Tibial nerve (tissue), 4 donors: Measurements from ENCODE around the gene CEBPA. TPM values are rescaled to one million over a fixed set of nuclear protein-coding genes. Genes with fewer than 3 reads are reported as not detected.

Source experiments
- DNase-seq, 2 donors: peaks; one replicate each; pipeline ENCODE4 v3.0.0-alpha.2; 2019; ENCODE audit warnings: low spot score in 2 of 2
- H3K27ac ChIP-seq, 4 donors: fragments of 200-600 bp; sonication (generic) in 3 of 4; one replicate each; pipeline ENCODE4 v1.5.1; 2017 to 2019; ENCODE audit warnings: mild to moderate bottlenecking in 1 of 4
- H3K27me3 ChIP-seq, 2 donors: fragments of 200-600 bp; sonication (generic) in 1 of 2; one replicate each; pipeline versions ENCODE4 v1.5.1 to v1.6.0; 2017 to 2019
- H3K36me3 ChIP-seq, 3 donors: fragments of 200-600 bp; sonication (generic); one replicate each; pipeline ENCODE4 v1.5.1; 2018 to 2019
- H3K4me1 ChIP-seq, 4 donors: fragments of 200-600 bp; sonication (generic) in 3 of 4; one replicate each; pipeline ENCODE4 v1.5.1; 2017 to 2019
- H3K4me3 ChIP-seq, 4 donors: fragments of 200-600 bp; sonication (generic) in 3 of 4; one replicate each; pipeline ENCODE4 v1.5.1; 2017 to 2019; ENCODE audit warnings: mild to moderate bottlenecking in 1 of 4, moderate library complexity in 1 of 4
- H3K9me3 ChIP-seq, 4 donors: fragments of 200-600 bp; sonication (generic) in 3 of 4; one replicate each; pipeline ENCODE4 v1.5.1; 2017 to 2019
- EP300 ChIP-seq, 2 donors: sonication (generic); formaldehyde crosslinking; IDR thresholded peaks; one replicate each; pipeline ENCODE4 v1.6.1; 2017; ENCODE audit warnings: antibody characterized with exemption in 2 of 2, mild to moderate bottlenecking in 1 of 2
- POLR2A ChIP-seq, 2 donors: fragments of 450-650 bp; IDR thresholded peaks; one replicate each; pipeline ENCODE4 v1.6.1; 2017; ENCODE audit warnings: antibody characterized with exemption in 2 of 2, mild to moderate bottlenecking in 2 of 2, moderate library complexity in 2 of 2
- WGBS, 2 donors: methylation state at CpG; one replicate each; pipeline ENCODE4 v1.1.5; 2018; 5-methylcytosine and 5-hydroxymethylcytosine counted together
- total RNA-seq, 4 donors: library from RNA; depleted of rRNA; stranded (reverse); fragments of >200 nt; gene quantifications; one replicate each; pipeline ENCODE4 v1.1.0, GENCODE V29; 2016
- TF ChIP-seq, protein P1 (sequence below), 5 experiments: fragments of 200-600 bp in 3 of 5; fragments of 450-650 bp in 2 of 5; sonication (generic) in 3 of 5; IDR thresholded peaks; one replicate each; pipeline ENCODE4 v1.5.1; 2016 to 2019; ENCODE audit warnings: antibody characterized with exemption in 5 of 5, mild to moderate bottlenecking in 3 of 5, moderate library complexity in 2 of 5

CEBPA gene
- total RNA-seq, 4 donors from 2014 or later: 33.9 to 204 (median 65.4) TPM

GRCh38 chr19:33333642-33334041 lies 31.3 kb upstream of the CEBPA start:
- TF ChIP-seq, protein P1, sequence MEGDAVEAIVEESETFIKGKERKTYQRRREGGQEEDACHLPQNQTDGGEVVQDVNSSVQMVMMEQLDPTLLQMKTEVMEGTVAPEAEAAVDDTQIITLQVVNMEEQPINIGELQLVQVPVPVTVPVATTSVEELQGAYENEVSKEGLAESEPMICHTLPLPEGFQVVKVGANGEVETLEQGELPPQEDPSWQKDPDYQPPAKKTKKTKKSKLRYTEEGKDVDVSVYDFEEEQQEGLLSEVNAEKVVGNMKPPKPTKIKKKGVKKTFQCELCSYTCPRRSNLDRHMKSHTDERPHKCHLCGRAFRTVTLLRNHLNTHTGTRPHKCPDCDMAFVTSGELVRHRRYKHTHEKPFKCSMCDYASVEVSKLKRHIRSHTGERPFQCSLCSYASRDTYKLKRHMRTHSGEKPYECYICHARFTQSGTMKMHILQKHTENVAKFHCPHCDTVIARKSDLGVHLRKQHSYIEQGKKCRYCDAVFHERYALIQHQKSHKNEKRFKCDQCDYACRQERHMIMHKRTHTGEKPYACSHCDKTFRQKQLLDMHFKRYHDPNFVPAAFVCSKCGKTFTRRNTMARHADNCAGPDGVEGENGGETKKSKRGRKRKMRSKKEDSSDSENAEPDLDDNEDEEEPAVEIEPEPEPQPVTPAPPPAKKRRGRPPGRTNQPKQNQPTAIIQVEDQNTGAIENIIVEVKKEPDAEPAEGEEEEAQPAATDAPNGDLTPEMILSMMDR (IDR thresholded peaks at IDR 0.05): no peak
- TF ChIP-seq EP300 (IDR thresholded peaks at IDR 0.05): no peak
- no peak for TF ChIP-seq POLR2A (IDR thresholded peaks at IDR 0.05)
- H3K27me3 ChIP-seq: no peaks in the 10 kb centered on the region
- no peak overlapping the region for H3K4me3 ChIP-seq
- no peak for DNase-seq
- no peak overlapping the region for H3K27ac ChIP-seq
- 62 to 77% methylated on average over 3 of the region's 3 CpGs for WGBS, 2 donors
- no peaks in the 10 kb centered on the region for H3K4me1 ChIP-seq
- H3K9me3 ChIP-seq: no peaks in the 10 kb centered on the region
- H3K36me3 ChIP-seq: no peaks in the 10 kb centered on the region

- no peak for DNase-seq
- no peaks in the 10 kb centered on the region for H3K4me1 ChIP-seq
- H3K36me3 ChIP-seq: no peaks in the 10 kb centered on the region
- no peak overlapping the region for H3K4me3 ChIP-seq
- H3K27ac ChIP-seq: no peak overlapping the region
- H3K27me3 ChIP-seq: no peaks in the 10 kb centered on the region
- TF ChIP-seq EP300 (IDR thresholded peaks at IDR 0.05) (no peak), POLR2A (IDR thresholded peaks at IDR 0.05) (no peak)
- TF ChIP-seq, protein P1 (IDR thresholded peaks at IDR 0.05): no peak
- 91 to 95% methylated on average over 4 of the region's 4 CpGs for WGBS, 2 donors
- H3K9me3 ChIP-seq: no peaks in the 10 kb centered on the region
Measured at GRCh38 chr19:33333151-33333550, 30.8 kb upstream of the CEBPA start.

- TF ChIP-seq EP300 (IDR thresholded peaks at IDR 0.05): peak in 1 of 2 donors; percentile 36
- no peak for TF ChIP-seq POLR2A (IDR thresholded peaks at IDR 0.05)
- no peaks in the 10 kb centered on the region for H3K4me1 ChIP-seq
Measured at GRCh38 chr19:33332248-33332647, 29.9 kb upstream of the CEBPA start.

DNA sequence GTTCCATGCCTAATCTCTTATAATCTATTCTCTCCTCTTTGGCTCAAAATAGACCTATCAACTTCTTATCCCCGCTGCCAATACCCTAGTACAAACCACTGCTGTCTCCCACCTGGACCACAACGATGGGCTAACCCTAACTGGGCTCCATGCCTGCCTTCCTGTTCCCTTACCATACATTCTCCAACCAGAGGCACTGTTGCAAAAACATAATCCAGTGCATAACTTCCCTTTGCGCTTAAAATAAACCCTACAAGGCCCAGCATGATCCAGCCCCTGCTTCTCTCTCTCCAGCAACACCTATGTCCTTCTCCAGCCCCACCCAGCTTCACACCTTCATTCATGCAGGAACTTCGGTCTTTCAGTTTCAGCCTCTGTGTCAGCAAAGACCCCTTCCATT lies 27.4 kb upstream of the CEBPA start:
- no peak for DNase-seq
- 71 to 80% methylated on average over 4 of the region's 4 CpGs for WGBS, 2 donors
- no peak for TF ChIP-seq POLR2A (IDR thresholded peaks at IDR 0.05)
- TF ChIP-seq, protein P1 (IDR thresholded peaks at IDR 0.05): no peak
- no peaks in the 10 kb centered on the region for H3K36me3 ChIP-seq
- H3K27ac ChIP-seq: no peak overlapping the region
- no peaks in the 10 kb centered on the region for H3K4me1 ChIP-seq
- H3K4me3 ChIP-seq: no peak overlapping the region
- no peaks in the 10 kb centered on the region for H3K27me3 ChIP-seq
- H3K9me3 ChIP-seq: peaks cover 0 to 10% (median 0%) of the 10 kb centered on the region in 4 donors

More at GRCh38 chr19:33332248-33332647, 29.9 kb upstream of the CEBPA start:
- Histone ChIP-seq H3K9me3 (no peaks in the 10 kb centered on the region), H3K36me3 (no peaks in the 10 kb centered on the region), H3K4me3 (no peak overlapping the region), H3K27me3 (no peaks in the 10 kb centered on the region), H3K27ac (no peak overlapping the region)
- 77 to 84% methylated on average over 5 of the region's 5 CpGs for WGBS, 2 donors
- peak in 1 of 2 donors; percentile 19 for DNase-seq

DNA sequence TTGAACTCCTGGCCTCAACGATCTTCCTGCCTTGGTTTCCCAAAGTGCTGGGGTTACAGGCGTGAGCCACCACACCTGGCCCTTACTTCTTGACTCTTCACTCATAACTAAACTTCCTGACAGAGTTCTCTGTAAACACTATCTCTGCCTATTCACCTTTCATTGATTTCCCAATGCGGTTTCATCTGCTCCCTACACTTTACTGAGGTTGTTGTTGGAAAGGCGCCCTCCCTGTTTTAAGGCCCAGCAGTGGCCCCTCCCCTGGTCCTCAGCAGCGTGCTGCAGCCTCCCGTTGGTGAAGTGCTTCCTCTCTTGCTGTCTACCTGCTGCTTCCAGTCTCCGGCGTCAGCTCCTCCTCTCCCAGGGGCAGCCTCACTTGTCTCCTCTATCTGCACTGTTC lies 26.7 kb upstream of the CEBPA start:
- 67 to 69% methylated on average over 8 of the region's 8 CpGs for WGBS, 2 donors

More for the DNA sequence above, 26.7 kb upstream of the CEBPA start:
- no peak overlapping the region for H3K27ac ChIP-seq
- H3K27me3 ChIP-seq: no peaks in the 10 kb centered on the region
- no peak for DNase-seq
- H3K9me3 ChIP-seq: peaks cover 0 to 12% (median 0%) of the 10 kb centered on the region in 4 donors
- TF ChIP-seq POLR2A (IDR thresholded peaks at IDR 0.05) (no peak), EP300 (IDR thresholded peaks at IDR 0.05) (no peak)
- TF ChIP-seq, protein P1 (IDR thresholded peaks at IDR 0.05): no peak
- no peaks in the 10 kb centered on the region for H3K36me3 ChIP-seq
- no peaks in the 10 kb centered on the region for H3K4me1 ChIP-seq
- no peak overlapping the region for H3K4me3 ChIP-seq
